Mesendoderm (in vitro differentiated cells): Measurements from ENCODE around the gene POU6F1.
A peak's percentile ranks its signal among the peaks of the same experiment; 100 is the strongest.

Experiments used
- DNase-seq: peaks from one replicate; pipeline ENCODE4 v3.0.0; 2013
- H2AK5ac ChIP-seq: 2 replicates; pipeline ENCODE4 v1.6.1; 2013; ENCODE audit warnings: low read length, inconsistent platforms
- H2BK120ac ChIP-seq: 2 replicates; pipeline ENCODE4 v1.6.1; 2013; ENCODE audit warnings: low read depth, mild to moderate bottlenecking, low read length, moderate library complexity, mixed read lengths
- H2BK15ac ChIP-seq: replicated peaks from 2 replicates; pipeline ENCODE4 v1.6.1; 2013; ENCODE audit warnings: low read depth, mild to moderate bottlenecking, moderate library complexity
- H2BK5ac ChIP-seq: 2 replicates; pipeline ENCODE4 v1.6.1; 2013; ENCODE audit warnings: low read length, inconsistent platforms
- H3K18ac ChIP-seq: 2 replicates; pipeline ENCODE4 v1.6.1; 2013; ENCODE audit warnings: mild to moderate bottlenecking, low read length, mixed read lengths
- H3K23ac ChIP-seq: one replicate; pipeline ENCODE4 v1.6.1; 2013; ENCODE audit warnings: low read length
- H3K27ac ChIP-seq: 2 replicates; pipeline ENCODE4 v1.5.1; 2013; ENCODE audit warnings: low read depth, mild to moderate bottlenecking, inconsistent platforms, low read length, moderate library complexity
- H3K27me3 ChIP-seq: 2 replicates; pipeline ENCODE4 v1.6.1; 2013; ENCODE audit warnings: low read length, control low read depth, mild to moderate bottlenecking, inconsistent platforms; ENCODE audit not compliant: insufficient read depth, poor library complexity
- H3K36me3 ChIP-seq: 2 replicates; pipeline ENCODE4 v1.6.1; 2013; ENCODE audit warnings: low read length, inconsistent platforms; ENCODE audit not compliant: control insufficient read depth, insufficient read depth
- H3K4ac ChIP-seq: one replicate; pipeline ENCODE4 v1.6.1; 2013; ENCODE audit warnings: low read depth, mild to moderate bottlenecking, low read length, moderate library complexity
- H3K4me1 ChIP-seq: 2 replicates; pipeline ENCODE4 v1.6.1; 2013; ENCODE audit warnings: low read depth, low read length, inconsistent platforms; ENCODE audit not compliant: control insufficient read depth
- H3K4me2 ChIP-seq: 2 replicates; pipeline ENCODE4 v1.6.1; 2013; ENCODE audit warnings: low read length
- H3K4me3 ChIP-seq: 2 replicates; pipeline ENCODE4 v1.5.1; 2013; ENCODE audit warnings: mild to moderate bottlenecking, low read length
- H3K56ac ChIP-seq: one replicate; pipeline ENCODE4 v1.6.1; 2013; ENCODE audit warnings: low read length
- H3K79me1 ChIP-seq: 2 replicates; pipeline ENCODE4 v1.6.1; 2013; ENCODE audit warnings: low read length, inconsistent platforms
- H3K79me2 ChIP-seq: 2 replicates; pipeline ENCODE4 v1.6.1; 2013; ENCODE audit warnings: mild to moderate bottlenecking, low read length; ENCODE audit not compliant: control insufficient read depth, insufficient read depth
- H3K9ac ChIP-seq: 2 replicates; pipeline ENCODE4 v1.6.1; 2013; ENCODE audit warnings: low read length, inconsistent platforms
- H4K5ac ChIP-seq: one replicate; pipeline ENCODE4 v1.6.1; 2013; ENCODE audit warnings: low read length
- H4K8ac ChIP-seq: one replicate; pipeline ENCODE4 v1.6.1; 2013; ENCODE audit warnings: low read depth, mild to moderate bottlenecking, control low read depth, low read length, moderate library complexity
- WGBS: extraction: QIAGEN DNeasy Blood & Tissue Kit; methylation state at CpG from one replicate; pipeline ENCODE4 v1.1.7; 2013; ENCODE audit warnings: low lambda C conversion rate, missing lambda C conversion rate; ENCODE audit not compliant: insufficient coverage; ENCODE audit errors: extremely low coverage; 5-methylcytosine and 5-hydroxymethylcytosine counted together

The POU6F1 gene

DNA sequence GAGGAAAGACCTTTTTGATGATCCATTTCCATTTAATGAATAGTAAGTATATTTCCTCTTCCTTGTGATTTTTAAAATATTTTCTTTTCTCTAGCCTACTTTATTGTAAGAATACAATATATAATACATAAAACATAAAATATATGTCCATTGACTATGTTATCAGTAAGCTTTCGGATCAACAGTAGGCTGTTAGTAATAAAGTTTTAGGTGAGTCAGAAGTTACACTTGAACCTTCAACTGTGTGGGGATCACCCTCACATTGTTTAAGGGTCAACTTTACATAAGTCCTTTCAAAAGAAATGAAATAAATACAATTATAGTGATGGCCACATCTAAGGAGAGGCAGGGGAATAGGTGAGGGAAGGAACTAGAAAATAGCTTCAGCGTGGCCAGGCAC, 40.0 kb downstream of the POU6F1 start:
- no peak overlapping the region for H3K4me2 ChIP-seq
- DNase-seq = no peak
- H3K79me2 ChIP-seq = no peaks in the 10 kb centered on the region
- H2AK5ac ChIP-seq = no peak overlapping the region
- no peaks in the 10 kb centered on the region for H3K36me3 ChIP-seq
- H3K79me1 ChIP-seq = no peaks in the 10 kb centered on the region
- no peak overlapping the region for H4K5ac ChIP-seq
- H2BK5ac ChIP-seq = no peak overlapping the region
- no peak overlapping the region for H4K8ac ChIP-seq
- no peak overlapping the region for H3K18ac ChIP-seq
- H3K27me3 ChIP-seq = no peaks in the 10 kb centered on the region
- no peaks in the 10 kb centered on the region for H3K4me1 ChIP-seq
- H3K4ac ChIP-seq = no peak overlapping the region
- H3K4me3 ChIP-seq = no peak overlapping the region
- WGBS = no CpG with 5 or more reads among the region's 2 CpGs
- no peak overlapping the region for H3K56ac ChIP-seq
- no peak overlapping the region for H3K27ac ChIP-seq
- no peak overlapping the region for H3K23ac ChIP-seq
- H3K9ac ChIP-seq = no peak overlapping the region
- H2BK15ac ChIP-seq = no peak overlapping the region
- H2BK120ac ChIP-seq = no peak overlapping the region

DNA sequence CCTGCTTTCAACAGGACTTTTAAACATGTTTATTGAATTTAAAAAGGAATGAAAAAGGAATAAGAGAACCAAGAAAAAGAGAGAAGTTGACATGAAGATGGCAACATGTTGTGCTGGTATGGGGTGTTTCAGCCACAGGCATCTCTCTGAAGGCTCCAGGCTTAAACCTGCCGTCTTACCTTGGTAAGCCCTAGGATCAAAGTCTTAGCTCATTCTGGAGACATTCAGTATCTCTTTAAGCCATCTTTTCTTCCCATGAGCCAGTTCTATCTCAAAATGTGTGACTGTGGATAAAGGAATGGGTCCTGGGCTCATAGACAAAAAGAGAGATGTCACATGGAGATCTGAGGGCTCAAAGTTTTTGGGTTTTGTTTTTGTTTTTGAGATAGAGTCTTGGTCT, 43.4 kb downstream of the POU6F1 start:
- H3K36me3 ChIP-seq = no peaks in the 10 kb centered on the region
- no peak overlapping the region for H3K56ac ChIP-seq
- no CpG with 5 or more reads among the region's 1 CpG for WGBS

GRCh38 chr12:51172515-51173431, 45.1 kb downstream of the POU6F1 start, which contains the start of gene TFCP2:
Gene TFCP2 (minus strand): TSS chr12:51173135. CDS start chr12:51172422, 713 bp downstream.
- Histone ChIP-seq H3K4me1 (no peaks in the 10 kb centered on the region), H3K4ac (peak within 1 kb of the TSS; percentile 90), H3K36me3 (no peaks in the 10 kb centered on the region), H2AK5ac (no peak within 1 kb of the TSS), H3K18ac (peak within 1 kb of the TSS; percentile 82), H3K27ac (peak within 1 kb of the TSS; percentile 81), H3K79me2 (peaks cover 37% of the 10 kb centered on the region), H3K79me1 (no peaks in the 10 kb centered on the region), H3K4me3 (peak within 1 kb of the TSS; percentile 77), H2BK120ac (no peak within 1 kb of the TSS), H3K4me2 (peak within 1 kb of the TSS; percentile 97), H3K27me3 (no peaks in the 10 kb centered on the region), H3K23ac (peak within 1 kb of the TSS; percentile 69), H2BK5ac (peak within 1 kb of the TSS; percentile 81), H2BK15ac (no peak within 1 kb of the TSS), H3K9ac (peak within 1 kb of the TSS; percentile 93), H3K56ac (peak within 1 kb of the TSS; percentile 97), H4K8ac (peak within 1 kb of the TSS; percentile 59), H4K5ac (peak within 1 kb of the TSS; percentile 5)
- peak; percentile 98 for DNase-seq
- WGBS = no CpG with 5 or more reads among the region's 58 CpGs

More for the DNA sequence above, 43.4 kb downstream of the POU6F1 start:
- no peak overlapping the region for H3K18ac ChIP-seq
- peaks cover 23% of the 10 kb centered on the region for H3K79me2 ChIP-seq
- DNase-seq = peak; percentile 22
- no peaks in the 10 kb centered on the region for H3K79me1 ChIP-seq
- H4K8ac ChIP-seq = no peak overlapping the region
- H2BK5ac ChIP-seq = no peak overlapping the region
- no peak overlapping the region for H2BK15ac ChIP-seq
- H4K5ac ChIP-seq = no peak overlapping the region
- no peak overlapping the region for H3K9ac ChIP-seq
- H2AK5ac ChIP-seq = no peak overlapping the region
- no peak overlapping the region for H3K4me3 ChIP-seq
- H3K27me3 ChIP-seq = no peaks in the 10 kb centered on the region
- no peak overlapping the region for H3K4ac ChIP-seq
- H2BK120ac ChIP-seq = no peak overlapping the region
- no peak overlapping the region for H3K23ac ChIP-seq
- no peak overlapping the region for H3K27ac ChIP-seq
- H3K4me2 ChIP-seq = no peak overlapping the region
- no peaks in the 10 kb centered on the region for H3K4me1 ChIP-seq

GRCh38 chr12:51171884-51172514, 45.9 kb downstream of the POU6F1 start:
- peak; percentile 49 for DNase-seq
- Histone ChIP-seq H2AK5ac (no peak overlapping the region), H3K56ac (peak overlapping the region; percentile 94), H3K9ac (peak overlapping the region; percentile 77), H3K4ac (no peak overlapping the region), H3K79me1 (peaks cover 2% of the 10 kb centered on the region), H3K79me2 (peaks cover 40% of the 10 kb centered on the region), H3K36me3 (no peaks in the 10 kb centered on the region), H4K5ac (no peak overlapping the region), H3K18ac (peak overlapping the region; percentile 82), H3K23ac (no peak overlapping the region), H3K4me3 (peak overlapping the region; percentile 69), H2BK15ac (no peak overlapping the region), H3K4me2 (peak overlapping the region; percentile 66), H3K27me3 (no peaks in the 10 kb centered on the region), H4K8ac (no peak overlapping the region), H2BK120ac (no peak overlapping the region), H3K4me1 (no peaks in the 10 kb centered on the region), H2BK5ac (no peak overlapping the region), H3K27ac (peak overlapping the region; percentile 30)
- WGBS = no CpG with 5 or more reads among the region's 16 CpGs

GRCh38 chr12:51163795-51164194, 54.1 kb downstream of the POU6F1 start:
- no peak for DNase-seq
- Histone ChIP-seq H3K18ac (no peak overlapping the region), H2AK5ac (no peak overlapping the region), H2BK120ac (no peak overlapping the region), H3K4me1 (no peaks in the 10 kb centered on the region), H3K36me3 (no peaks in the 10 kb centered on the region), H3K9ac (no peak overlapping the region), H3K79me2 (peaks cover 45% of the 10 kb centered on the region), H3K79me1 (peaks cover 9% of the 10 kb centered on the region), H3K23ac (no peak overlapping the region), H4K8ac (no peak overlapping the region), H4K5ac (no peak overlapping the region), H3K4me3 (no peak overlapping the region), H3K4me2 (no peak overlapping the region), H3K56ac (no peak overlapping the region), H2BK5ac (no peak overlapping the region), H3K27me3 (no peaks in the 10 kb centered on the region), H3K4ac (no peak overlapping the region), H2BK15ac (no peak overlapping the region), H3K27ac (no peak overlapping the region)
- WGBS = no CpG with 5 or more reads among the region's 3 CpGs
